GM19468 (cell line): ENCODE measurements around the gene DCC.
"Not testable (repeated sequence)": the region's sequence is repeated elsewhere in the genome, so short reads cannot be mapped to it uniquely, and the experiment has no call there.

ENCODE experiments used
- ATAC-seq: cut with Tn5 transposase; IDR thresholded peaks from one replicate; pipeline ENCODE4 v1.9.1; 2021; ENCODE audit warnings: mild to moderate bottlenecking, moderate library complexity, moderate number of reproducible peaks; ENCODE audit not compliant: unreplicated experiment; ENCODE audit errors: extremely low read depth

Gene DCC

DNA sequence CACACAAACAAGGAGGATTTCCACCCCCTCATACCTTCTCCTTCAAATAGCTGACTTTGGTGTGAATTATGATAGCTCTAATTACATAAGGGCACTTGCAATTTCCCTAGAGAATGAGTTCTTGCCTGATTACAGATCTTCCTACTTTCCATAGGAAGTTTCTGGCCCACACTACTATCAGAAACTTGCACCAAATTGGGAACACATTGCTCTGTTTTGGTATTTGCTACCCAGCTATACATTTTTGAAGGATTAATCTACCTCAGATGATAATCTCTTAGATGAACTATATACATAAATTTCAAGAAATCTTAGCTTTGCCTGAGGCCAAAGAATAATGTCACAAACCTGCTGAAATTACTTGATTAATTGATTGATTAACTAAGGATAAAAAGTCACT lies 4.9 kb downstream of the DCC start:
- no peak for ATAC-seq

GRCh38 chr18:52345428-52345827 lies 5.4 kb downstream of the DCC start:
- ATAC-seq: no peak

DNA sequence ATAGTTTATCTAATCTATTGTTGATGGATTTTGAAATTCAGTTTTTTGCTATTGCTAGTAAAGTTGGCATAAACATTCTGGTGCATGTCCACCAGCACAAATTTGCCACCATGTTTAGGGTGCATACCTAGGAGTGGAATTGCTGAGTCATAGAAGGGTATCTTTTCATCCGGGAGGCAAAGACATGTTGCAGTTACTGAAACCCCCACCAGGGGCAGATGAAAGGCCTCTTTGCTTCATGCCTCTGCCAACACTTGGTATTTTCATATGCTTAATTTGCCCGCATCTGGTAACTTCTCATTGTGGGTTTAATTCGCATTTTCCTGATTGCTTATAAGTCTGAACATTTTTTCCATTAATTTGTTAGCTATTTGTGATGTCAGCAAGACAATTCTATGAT lies 8.2 kb downstream of the DCC start:
- ATAC-seq: no peak

DNA sequence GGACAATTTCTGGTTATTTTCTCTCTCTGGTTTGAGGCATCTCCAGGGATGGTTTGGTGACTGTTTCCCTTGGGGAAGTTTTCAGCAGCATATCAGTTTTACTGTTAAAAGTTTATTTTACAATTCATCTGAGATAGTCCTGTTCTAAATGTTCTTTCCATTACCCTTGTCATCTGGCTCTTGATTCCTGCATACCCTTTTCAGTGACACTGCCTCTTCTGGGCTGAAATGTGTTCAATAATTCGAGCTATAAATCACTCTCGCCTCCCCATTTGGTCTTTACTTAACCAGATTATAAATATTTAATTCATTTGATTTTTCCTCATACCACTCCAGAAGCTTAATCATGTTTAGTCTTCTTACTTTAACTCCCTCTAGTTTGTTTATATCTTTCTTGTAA lies 9.5 kb downstream of the DCC start:
- ATAC-seq: no peak

DNA sequence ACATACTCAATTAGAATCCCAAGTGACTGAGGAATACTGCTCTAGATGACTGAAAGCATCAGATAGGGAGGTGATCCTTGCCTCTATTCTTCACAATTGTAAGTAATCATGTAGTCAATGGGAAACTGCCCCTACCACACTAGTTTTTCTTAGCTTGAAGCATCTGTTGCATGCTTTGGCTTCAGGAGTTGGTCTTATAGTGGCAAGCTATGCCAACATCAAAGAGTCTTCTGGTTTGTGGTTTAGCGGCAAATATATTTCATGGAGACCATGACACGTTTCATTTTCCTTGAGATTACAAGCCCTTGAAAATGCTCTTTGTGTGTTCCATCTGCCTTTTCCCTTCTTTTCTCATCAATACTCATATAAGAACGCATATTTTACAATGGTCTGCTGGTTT lies 12.9 kb downstream of the DCC start:
- no peak for ATAC-seq

DNA sequence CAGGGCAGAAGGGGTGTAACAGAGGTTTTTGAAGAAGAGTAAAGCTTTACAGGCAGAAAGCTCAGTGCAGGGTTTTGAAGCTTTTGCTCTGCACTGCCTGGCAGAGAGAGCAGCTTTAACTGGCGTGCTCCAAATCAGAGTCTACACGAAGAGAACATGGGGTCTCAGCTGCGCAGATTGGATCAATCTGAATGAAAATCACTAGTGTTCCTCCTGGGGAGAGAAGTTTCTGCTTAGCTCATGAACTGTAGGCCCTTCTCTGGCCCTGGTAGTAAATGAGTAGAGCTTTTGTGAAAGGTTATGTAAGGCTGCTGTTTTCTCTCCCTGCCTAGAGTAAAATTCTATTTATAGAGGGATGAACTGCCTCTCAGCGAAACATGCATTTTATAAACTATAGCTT lies 13.6 kb downstream of the DCC start:
- ATAC-seq: no peak

- no peak for ATAC-seq
Measured at GRCh38 chr18:52363861-52364260, 23.9 kb downstream of the DCC start.

GRCh38 chr18:52366851-52367250 lies 26.9 kb downstream of the DCC start:
- not testable (repeated sequence) for ATAC-seq

DNA sequence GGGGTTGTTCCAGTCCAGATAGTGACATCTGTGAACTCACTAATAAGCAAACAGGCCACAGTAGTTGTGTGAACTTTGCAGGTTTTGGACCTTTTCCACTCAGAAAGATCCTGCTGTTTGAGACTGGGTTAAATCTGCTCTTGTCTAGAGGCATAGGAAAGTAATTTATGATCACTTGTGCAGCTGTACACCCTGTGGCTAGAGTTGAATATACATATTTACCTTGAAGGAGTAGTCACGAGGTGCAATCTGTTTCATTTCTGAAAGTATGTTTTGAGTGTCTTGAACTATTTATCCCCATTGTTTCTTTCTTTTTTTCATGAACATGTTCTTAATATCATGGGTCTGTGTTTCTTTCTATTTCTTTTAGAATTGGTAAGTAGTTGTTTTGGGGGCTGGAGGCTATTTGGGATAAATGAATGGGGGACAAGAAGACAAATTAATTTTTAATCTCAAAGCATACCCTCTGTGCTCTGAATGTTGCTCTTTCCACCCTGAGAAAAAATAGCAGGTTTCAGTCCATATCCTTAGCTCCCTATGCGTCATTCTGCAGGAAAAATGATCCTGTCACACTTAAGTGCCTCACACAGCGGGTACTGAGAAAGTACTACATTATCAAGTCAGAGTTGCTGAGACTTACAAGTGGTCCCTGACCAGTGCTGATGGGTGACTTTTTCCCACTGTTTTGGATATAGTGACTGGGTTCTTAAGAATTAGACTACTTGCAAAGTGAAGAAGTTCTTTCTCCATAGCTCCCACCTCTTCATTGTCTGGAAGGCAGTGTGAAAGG lies 28.2 kb downstream of the DCC start:
- no peak for ATAC-seq

DNA sequence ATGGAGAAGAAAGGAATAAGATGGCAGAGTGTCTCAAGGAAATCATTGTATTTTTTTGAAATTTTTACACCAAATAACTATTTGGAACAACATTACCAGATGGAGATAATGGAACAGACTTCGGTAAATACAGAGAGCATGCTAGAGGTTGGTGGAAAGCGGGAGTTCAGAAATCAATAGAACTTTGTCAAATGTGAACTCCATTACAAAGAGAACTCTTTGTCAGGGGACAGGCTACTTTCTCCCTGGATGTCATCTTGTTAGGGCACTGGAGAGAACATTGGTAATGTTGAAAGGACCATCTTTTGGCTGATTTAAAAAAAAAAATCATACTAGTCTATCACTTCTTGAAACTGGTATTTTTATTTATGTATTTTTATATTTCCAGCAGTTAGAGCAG lies 30.8 kb downstream of the DCC start:
- ATAC-seq: no peak

DNA sequence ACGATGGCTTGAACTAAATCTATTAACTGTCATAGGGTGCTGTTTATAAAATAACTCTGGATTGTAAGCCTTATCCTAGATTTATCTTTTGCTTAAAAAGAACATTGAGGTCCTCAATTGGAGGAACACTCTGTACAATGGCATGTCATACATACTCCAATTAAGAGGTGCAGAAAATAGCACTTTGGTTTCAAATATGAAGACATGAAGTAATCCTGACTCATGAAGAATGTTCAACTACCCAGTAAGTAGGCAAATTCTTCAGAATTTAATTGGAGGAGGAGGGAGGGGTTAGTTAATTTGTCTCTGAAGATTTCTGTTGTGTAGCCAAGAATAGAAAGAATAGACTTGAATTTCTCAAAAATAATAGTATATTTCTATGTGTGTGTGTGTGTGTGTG lies 36.1 kb downstream of the DCC start:
- no peak for ATAC-seq

GRCh38 chr18:52377094-52377493 lies 37.1 kb downstream of the DCC start:
- no peak for ATAC-seq

DNA sequence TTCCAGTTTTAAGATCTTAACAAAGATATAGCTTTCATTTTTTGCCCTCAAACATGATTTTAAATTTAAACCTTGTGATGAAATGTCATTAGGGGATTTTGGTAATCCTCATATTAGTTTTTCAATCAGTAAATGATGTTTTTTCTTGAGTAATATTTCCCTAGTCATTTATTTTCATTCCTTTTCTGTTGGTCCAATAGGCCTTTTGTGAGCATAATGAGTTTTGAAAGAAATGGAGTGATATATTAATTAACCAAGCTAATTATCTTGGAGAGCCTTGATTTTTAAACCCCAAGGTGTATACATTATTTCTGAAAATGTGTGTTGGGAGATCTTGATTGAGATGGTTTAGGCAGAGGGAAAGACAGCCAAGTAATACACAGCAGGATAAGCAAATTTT lies 46.3 kb downstream of the DCC start:
- no peak for ATAC-seq

DNA sequence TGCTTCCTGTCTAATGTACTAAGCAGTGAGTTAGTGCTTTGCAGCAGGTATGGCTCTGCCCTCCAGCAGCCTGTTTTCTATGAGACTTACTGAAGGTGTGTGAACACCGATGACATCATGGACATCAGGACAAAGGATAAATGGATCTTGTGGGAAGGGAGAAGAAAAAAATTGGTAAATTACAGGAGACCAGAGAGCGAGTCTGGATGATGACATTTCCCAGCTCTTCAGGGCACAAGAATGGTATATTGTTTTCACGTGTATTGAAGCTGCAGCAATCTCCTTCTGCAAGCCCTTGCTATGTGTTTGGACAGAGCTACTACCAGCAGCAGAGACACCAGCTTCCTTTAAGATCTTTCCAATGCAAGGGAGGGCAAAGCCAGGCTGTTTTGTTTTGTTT lies 47.2 kb downstream of the DCC start:
- ATAC-seq: no peak

- ATAC-seq: peak; percentile 33
Measured at GRCh38 chr18:52391810-52392559, 52.0 kb downstream of the DCC start.

GRCh38 chr18:52394602-52395001 lies 54.6 kb downstream of the DCC start:
- peak; percentile 40 for ATAC-seq

DNA sequence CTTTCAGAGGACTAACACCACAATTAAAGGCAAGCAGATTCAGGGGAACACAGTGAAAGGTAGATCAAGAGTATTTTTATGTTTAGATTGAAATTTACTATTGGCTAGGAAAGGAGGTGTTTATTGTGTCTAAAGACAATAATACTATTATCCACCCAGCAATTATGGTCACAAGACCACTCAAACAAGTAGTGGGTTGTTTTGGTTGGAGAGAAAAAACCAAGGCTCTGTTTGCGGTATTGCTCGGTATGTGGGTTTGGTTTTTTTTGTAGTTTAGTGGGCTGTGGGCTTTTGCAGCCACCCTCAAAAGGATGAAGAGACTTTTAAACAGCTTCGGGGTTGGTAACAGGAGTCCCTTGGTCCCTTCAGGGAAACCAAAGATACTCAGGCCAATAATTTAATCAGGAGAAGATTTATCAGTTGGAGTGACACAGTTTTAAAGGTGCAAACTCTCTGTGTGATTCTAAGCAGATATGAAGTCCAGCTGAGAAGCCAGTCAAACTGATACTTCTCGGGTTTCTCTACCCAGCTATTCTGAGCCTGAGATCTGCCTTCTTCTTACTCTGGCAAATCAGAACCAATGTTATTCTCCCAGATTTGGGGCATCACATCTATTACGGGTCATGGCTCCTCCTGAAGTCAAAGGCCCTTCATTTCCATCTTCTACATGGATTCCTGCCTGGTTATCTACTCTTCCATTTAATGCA lies 55.3 kb downstream of the DCC start:
- peak; percentile 29 for ATAC-seq

DNA sequence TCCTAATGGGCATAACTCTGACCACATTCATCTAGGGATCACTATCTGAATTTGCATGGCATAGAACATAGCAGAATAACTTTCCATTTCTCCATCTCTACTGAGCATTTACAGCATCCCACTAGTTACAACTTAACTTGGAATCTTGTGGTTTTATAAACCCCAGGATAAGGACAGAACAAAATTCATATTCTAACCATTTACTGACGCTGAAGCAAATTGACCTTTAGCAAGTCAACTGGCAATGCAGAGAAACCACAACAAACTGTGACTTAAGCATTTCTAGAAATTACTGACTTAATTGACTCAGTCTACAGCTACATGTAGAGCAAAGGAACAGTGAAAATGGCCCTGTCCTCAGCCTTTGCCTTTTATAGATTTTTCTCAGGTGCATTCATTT lies 61.2 kb downstream of the DCC start:
- no peak for ATAC-seq

GRCh38 chr18:52402814-52403213 lies 62.8 kb downstream of the DCC start:
- ATAC-seq: no peak

DNA sequence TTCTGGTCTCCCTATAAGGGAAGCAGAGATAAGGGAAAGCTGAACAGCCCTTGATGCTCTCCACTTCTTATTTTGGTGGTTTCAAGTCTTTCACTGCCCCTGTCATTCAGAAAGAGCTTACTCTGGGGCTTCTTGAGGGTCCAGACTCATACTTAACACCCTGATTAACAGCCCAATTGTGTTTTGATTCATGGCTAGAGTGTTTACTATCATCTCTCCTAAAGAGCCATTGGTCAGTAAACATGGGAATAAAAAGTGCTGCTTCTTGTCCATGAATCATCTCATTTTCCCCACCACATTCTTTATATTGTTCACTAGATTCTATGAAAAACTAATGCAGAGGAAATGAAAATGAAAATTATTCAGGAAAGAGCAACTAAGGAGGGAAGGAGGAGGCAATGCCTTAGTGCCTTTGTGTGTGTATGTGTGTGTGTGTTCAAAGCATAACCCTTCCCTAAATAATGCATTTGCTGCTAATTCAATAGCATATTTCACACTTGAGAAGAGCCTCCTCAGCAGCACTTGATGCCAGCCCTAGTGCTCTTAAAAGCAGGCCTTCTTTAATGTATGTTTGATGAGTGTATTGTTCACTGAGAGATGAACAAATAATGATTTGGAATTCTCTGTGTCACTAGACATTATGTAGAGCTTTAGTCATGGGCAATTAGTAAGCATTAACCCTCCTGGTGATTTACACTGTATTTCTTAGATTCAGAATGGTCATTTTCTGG lies 63.5 kb downstream of the DCC start:
- no peak for ATAC-seq
